ENCODE results near the gene HP1BP3.

- TF ChIP-seq FOXK2 (IDR thresholded peaks at IDR 0.05) (no peak), ELF4 (IDR thresholded peaks at IDR 0.05) (no peak), PKNOX1 (IDR thresholded peaks at IDR 0.05) (no peak), ARNT (IDR thresholded peaks at IDR 0.05) (no peak), FOXA1 (IDR thresholded peaks at IDR 0.05) (no peak), ZNF384 (IDR thresholded peaks at IDR 0.05) (no peak), CTBP1 (IDR thresholded peaks at IDR 0.05; ENCODE audit: borderline replicate concordance) (no peak), TARDBP (IDR thresholded peaks at IDR 0.05) (no peak), FOXM1 (IDR thresholded peaks at IDR 0.05; ENCODE audit: borderline replicate concordance) (no peak), HDGF (IDR thresholded peaks at IDR 0.05; ENCODE audit: borderline replicate concordance) (no peak), LEF1 (IDR thresholded peaks at IDR 0.05; ENCODE audit: borderline replicate concordance) (no peak)
These were observed 70.9 kb downstream of the HP1BP3 start for GRCh38 chr1:20716232-20716631.
